Transverse colon (tissue), 4 donors: ENCODE results near the gene MVP.

ENCODE experiments used
- CTCF ChIP-seq, 5 experiments: fragments of 200-600 bp in 3 of 5; fragments of 450-650 bp in 2 of 5; sonication (generic) in 3 of 5; IDR thresholded peaks; 1 replicate in 2 of 5; 2 replicates in 3 of 5; pipeline ENCODE4 v1.5.1; 2016 to 2017; ENCODE audit warnings: antibody characterized with exemption in 5 of 5, inconsistent platforms in 3 of 5, mild to moderate bottlenecking in 2 of 5, moderate library complexity in 1 of 5
- POLR2A ChIP-seq: fragments of 450-650 bp; IDR thresholded peaks from one replicate; pipeline ENCODE4 v1.6.1; 2016; ENCODE audit warnings: antibody characterized with exemption, mild to moderate bottlenecking, moderate library complexity
- POLR2AphosphoS5 ChIP-seq, 3 donors: sonication (generic); formaldehyde crosslinking; IDR thresholded peaks; one replicate each; pipeline ENCODE4 v1.6.1; 2016; ENCODE audit warnings: antibody characterized with exemption in 3 of 3

- TF ChIP-seq CTCF (IDR thresholded peaks at IDR 0.05) (no peak), POLR2A (no peak), POLR2AphosphoS5 (IDR thresholded peaks at IDR 0.05) (no peak)
These were observed 10.5 kb downstream of the MVP start for GRCh38 chr16:29830774-29831173.
